Neural cell (in vitro differentiated cells): ENCODE data around the gene PLA2G5. TPM values are rescaled to one million over a fixed set of nuclear protein-coding genes. Genes with fewer than 3 reads are reported as not detected.
"Not testable (repeated sequence)": the region's sequence is repeated elsewhere in the genome, so short reads cannot be mapped to it uniquely, and the experiment has no call there.

Experiments
- H2AFZ ChIP-seq: fragments of 200-600, 300-800 bp; sonication (generic), shearing (Covaris generic); 2 replicates; pipeline ENCODE4 v1.6.0; 2014; ENCODE audit warnings: low read depth, mild to moderate bottlenecking, antibody characterized with exemption, low read length, moderate library complexity
- H3F3A ChIP-seq: fragments of 200-600 bp; shearing (Covaris generic); 2 replicates; pipeline ENCODE4 v1.6.1; 2016; ENCODE audit warnings: mild to moderate bottlenecking, moderate library complexity, mixed read lengths, antibody characterized with exemption, low read length; ENCODE audit not compliant: insufficient read depth, poor library complexity, severe bottlenecking
- H3K27ac ChIP-seq: fragments of 200-600, 300-800 bp; sonication (generic), shearing (Covaris generic); 2 replicates; pipeline ENCODE4 v1.5.1; 2014; ENCODE audit warnings: mild to moderate bottlenecking, low read length, moderate library complexity
- H3K27me3 ChIP-seq: fragments of 300-800, 200-600 bp; sonication (generic), shearing (Covaris generic); 2 replicates; pipeline ENCODE4 v1.6.0; 2014; ENCODE audit warnings: mild to moderate bottlenecking, low read depth, low read length, moderate library complexity; ENCODE audit not compliant: insufficient read depth
- H3K36me3 ChIP-seq: fragments of 300-800, 200-600 bp; sonication (generic), shearing (Covaris generic); 2 replicates; pipeline ENCODE4 v1.5.1; 2014; ENCODE audit warnings: mild to moderate bottlenecking, antibody characterized with exemption, low read length, moderate library complexity; ENCODE audit not compliant: insufficient read depth
- H3K4me2 ChIP-seq: fragments of 300-800, 200-600 bp; sonication (generic), shearing (Covaris generic); 2 replicates; pipeline ENCODE4 v1.6.0; 2014; ENCODE audit warnings: mild to moderate bottlenecking, low read length
- H3K4me3 ChIP-seq: fragments of 300-800, 200-600 bp; sonication (generic), shearing (Covaris generic); 2 replicates; pipeline ENCODE4 v1.5.1; 2014; ENCODE audit warnings: mild to moderate bottlenecking, low read length, moderate library complexity
- H3K79me2 ChIP-seq: fragments of 200-600 bp; shearing (Covaris generic); replicated peaks from 2 replicates; pipeline ENCODE4 v1.6.0; 2014; ENCODE audit warnings: mild to moderate bottlenecking, low read length, moderate library complexity; ENCODE audit not compliant: insufficient read depth
- H3K9ac ChIP-seq: fragments of 300-800, 200-600 bp; sonication (generic), shearing (Covaris generic); 2 replicates; pipeline ENCODE4 v1.6.1; 2016; ENCODE audit warnings: mild to moderate bottlenecking, low read length, mixed read lengths
- H3K9me2 ChIP-seq: fragments of 200-600 bp; shearing (Covaris generic); 2 replicates; pipeline ENCODE4 v1.6.1; 2016; ENCODE audit warnings: mild to moderate bottlenecking, low read length, mixed read lengths; ENCODE audit not compliant: insufficient read depth
- H3K9me3 ChIP-seq: fragments of 200-600, 300-800 bp; sonication (generic), shearing (Covaris generic); 2 replicates; pipeline ENCODE4 v1.6.1; 2016; ENCODE audit warnings: mild to moderate bottlenecking, mixed run types, low read length, moderate library complexity, mixed read lengths
- H4K20me1 ChIP-seq: fragments of 200-600 bp; shearing (Covaris generic); 2 replicates; pipeline ENCODE4 v1.6.1; 2016; ENCODE audit warnings: mild to moderate bottlenecking, mixed run types; ENCODE audit not compliant: insufficient read depth
- EP300 ChIP-seq: fragments of 450-650 bp; conservative IDR thresholded peaks from 2 replicates; pipeline ENCODE4 v1.6.1; 2014; ENCODE audit warnings: antibody characterized with exemption, mild to moderate bottlenecking, moderate library complexity; ENCODE audit not compliant: poor library complexity, severe bottlenecking
- EZH2 ChIP-seq: fragments of 200-600, 300-800 bp; shearing (Covaris generic), sonication (generic); IDR thresholded peaks from 2 replicates; pipeline ENCODE4 v1.6.1; 2014; ENCODE audit warnings: antibody characterized with exemption, low read length, borderline replicate concordance, mild to moderate bottlenecking; ENCODE audit not compliant: insufficient read depth, poor library complexity, severe bottlenecking
- MXI1 ChIP-seq: fragments of 450-650 bp; conservative IDR thresholded peaks from 2 replicates; pipeline ENCODE4 v1.6.1; 2014; ENCODE audit warnings: antibody characterized with exemption, mild to moderate bottlenecking; ENCODE audit not compliant: poor library complexity, severe bottlenecking
- POLR2AphosphoS5 ChIP-seq: IDR thresholded peaks from 2 replicates; pipeline ENCODE4 v1.6.1; 2012
- RAD21 ChIP-seq: fragments of 450-650 bp; conservative IDR thresholded peaks from 2 replicates; pipeline ENCODE4 v1.6.1; 2014; ENCODE audit warnings: antibody characterized with exemption, mild to moderate bottlenecking, moderate library complexity
- SMC3 ChIP-seq: fragments of 450-650 bp; conservative IDR thresholded peaks from 2 replicates; pipeline ENCODE4 v1.6.1; 2014; ENCODE audit warnings: antibody characterized with exemption, mild to moderate bottlenecking, moderate library complexity; ENCODE audit not compliant: poor library complexity
- TAF1 ChIP-seq: IDR thresholded peaks from 2 replicates; pipeline ENCODE4 v1.6.1; 2012; ENCODE audit warnings: low read depth
- polyA plus RNA-seq: library from polyadenylated mRNA; depleted of rRNA; stranded (reverse); fragments of >200 nt; gene quantifications from 2 replicates; pipeline ENCODE4 v1.2.3, GENCODE V29; 2014
- TF ChIP-seq, protein P1 (sequence below): fragments of 450-650 bp; IDR thresholded peaks from 2 replicates; pipeline ENCODE4 v1.5.1; 2014; ENCODE audit warnings: antibody characterized with exemption, mild to moderate bottlenecking, moderate library complexity; ENCODE audit not compliant: poor library complexity, severe bottlenecking
- TF ChIP-seq, protein P2 (sequence below): IDR thresholded peaks from 2 replicates; pipeline ENCODE4 v1.6.1; 2012; ENCODE audit warnings: borderline replicate concordance

PLA2G5 gene
- polyA plus RNA-seq, 1 donor from 2014 or later: not detected

DNA sequence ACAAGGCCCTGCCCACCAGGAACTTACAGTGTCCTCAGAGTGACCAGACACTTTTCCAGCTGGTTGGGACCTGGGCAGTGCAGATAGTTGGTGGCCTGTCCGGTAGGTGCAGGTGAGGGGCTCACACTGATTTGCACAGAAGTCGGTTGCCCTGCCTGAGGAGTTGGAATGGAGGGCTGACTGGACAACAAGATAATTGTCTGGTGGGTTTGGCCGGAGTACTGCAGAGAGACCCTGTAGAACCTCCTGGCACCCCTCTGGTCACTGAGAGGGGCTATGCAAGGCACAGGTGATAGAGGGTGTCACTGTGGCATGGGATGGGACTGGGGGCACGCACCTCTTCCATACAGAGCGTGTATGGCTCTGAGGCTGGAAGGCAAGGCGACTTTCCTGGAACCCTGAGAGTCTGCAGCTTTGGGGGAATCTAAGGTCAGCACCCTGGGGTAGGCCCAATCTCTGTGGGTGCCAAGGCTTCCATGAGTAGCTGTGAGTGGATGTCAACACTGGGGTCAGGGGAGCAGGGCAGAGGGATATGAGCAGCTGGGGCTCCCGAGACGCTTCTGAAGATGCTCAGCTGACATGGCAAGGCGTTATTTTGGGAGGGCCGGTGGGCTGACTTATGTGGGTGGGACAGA is 56.9 kb downstream of the PLA2G5 start:
- Histone ChIP-seq H3K27me3 (no peaks in the 10 kb centered on the region), H3K4me3 (no peak overlapping the region), H3K9ac (no peak overlapping the region), H4K20me1 (no peaks in the 10 kb centered on the region), H3K9me3 (no peaks in the 10 kb centered on the region), H3K9me2 (no peaks in the 10 kb centered on the region), H3K79me2 (no peaks in the 10 kb centered on the region), H3K4me2 (no peak overlapping the region), H3K36me3 (no peaks in the 10 kb centered on the region), H3F3A (no peaks in the 10 kb centered on the region), H3K27ac (no peak overlapping the region), H2AFZ (no peak overlapping the region)
- TF ChIP-seq EP300: no peak
- TF ChIP-seq POLR2AphosphoS5: no peak
- no peak for TF ChIP-seq TAF1
- TF ChIP-seq, protein P1, sequence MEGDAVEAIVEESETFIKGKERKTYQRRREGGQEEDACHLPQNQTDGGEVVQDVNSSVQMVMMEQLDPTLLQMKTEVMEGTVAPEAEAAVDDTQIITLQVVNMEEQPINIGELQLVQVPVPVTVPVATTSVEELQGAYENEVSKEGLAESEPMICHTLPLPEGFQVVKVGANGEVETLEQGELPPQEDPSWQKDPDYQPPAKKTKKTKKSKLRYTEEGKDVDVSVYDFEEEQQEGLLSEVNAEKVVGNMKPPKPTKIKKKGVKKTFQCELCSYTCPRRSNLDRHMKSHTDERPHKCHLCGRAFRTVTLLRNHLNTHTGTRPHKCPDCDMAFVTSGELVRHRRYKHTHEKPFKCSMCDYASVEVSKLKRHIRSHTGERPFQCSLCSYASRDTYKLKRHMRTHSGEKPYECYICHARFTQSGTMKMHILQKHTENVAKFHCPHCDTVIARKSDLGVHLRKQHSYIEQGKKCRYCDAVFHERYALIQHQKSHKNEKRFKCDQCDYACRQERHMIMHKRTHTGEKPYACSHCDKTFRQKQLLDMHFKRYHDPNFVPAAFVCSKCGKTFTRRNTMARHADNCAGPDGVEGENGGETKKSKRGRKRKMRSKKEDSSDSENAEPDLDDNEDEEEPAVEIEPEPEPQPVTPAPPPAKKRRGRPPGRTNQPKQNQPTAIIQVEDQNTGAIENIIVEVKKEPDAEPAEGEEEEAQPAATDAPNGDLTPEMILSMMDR: no peak
- no peak for TF ChIP-seq SMC3
- no peak for TF ChIP-seq MXI1
- TF ChIP-seq, protein P2, sequence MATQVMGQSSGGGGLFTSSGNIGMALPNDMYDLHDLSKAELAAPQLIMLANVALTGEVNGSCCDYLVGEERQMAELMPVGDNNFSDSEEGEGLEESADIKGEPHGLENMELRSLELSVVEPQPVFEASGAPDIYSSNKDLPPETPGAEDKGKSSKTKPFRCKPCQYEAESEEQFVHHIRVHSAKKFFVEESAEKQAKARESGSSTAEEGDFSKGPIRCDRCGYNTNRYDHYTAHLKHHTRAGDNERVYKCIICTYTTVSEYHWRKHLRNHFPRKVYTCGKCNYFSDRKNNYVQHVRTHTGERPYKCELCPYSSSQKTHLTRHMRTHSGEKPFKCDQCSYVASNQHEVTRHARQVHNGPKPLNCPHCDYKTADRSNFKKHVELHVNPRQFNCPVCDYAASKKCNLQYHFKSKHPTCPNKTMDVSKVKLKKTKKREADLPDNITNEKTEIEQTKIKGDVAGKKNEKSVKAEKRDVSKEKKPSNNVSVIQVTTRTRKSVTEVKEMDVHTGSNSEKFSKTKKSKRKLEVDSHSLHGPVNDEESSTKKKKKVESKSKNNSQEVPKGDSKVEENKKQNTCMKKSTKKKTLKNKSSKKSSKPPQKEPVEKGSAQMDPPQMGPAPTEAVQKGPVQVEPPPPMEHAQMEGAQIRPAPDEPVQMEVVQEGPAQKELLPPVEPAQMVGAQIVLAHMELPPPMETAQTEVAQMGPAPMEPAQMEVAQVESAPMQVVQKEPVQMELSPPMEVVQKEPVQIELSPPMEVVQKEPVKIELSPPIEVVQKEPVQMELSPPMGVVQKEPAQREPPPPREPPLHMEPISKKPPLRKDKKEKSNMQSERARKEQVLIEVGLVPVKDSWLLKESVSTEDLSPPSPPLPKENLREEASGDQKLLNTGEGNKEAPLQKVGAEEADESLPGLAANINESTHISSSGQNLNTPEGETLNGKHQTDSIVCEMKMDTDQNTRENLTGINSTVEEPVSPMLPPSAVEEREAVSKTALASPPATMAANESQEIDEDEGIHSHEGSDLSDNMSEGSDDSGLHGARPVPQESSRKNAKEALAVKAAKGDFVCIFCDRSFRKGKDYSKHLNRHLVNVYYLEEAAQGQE: no peak
- no peak for TF ChIP-seq EZH2

DNA sequence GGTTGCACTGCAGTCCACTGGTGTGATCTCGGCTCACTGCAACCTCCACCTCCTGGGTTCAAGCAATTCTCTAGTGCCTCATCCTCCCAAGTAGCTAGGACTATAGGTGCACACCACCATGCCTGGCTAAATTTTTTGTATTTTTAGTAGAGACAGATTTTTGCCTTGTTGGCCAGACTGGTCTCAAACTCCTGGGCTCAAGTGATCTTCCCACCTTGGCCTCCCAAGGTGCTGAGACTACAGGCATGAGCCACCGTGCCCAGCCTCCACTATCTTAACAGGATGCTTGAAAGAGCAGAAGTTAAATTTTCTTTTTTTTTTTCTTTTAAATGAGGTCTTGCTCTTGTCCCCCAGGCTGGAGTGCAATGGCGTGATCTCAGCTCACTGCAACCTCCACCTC is 60.5 kb downstream of the PLA2G5 start:
- not testable (repeated sequence) for H3K4me2 ChIP-seq, H3K79me2 ChIP-seq, H3K9me2 ChIP-seq, H3K27me3 ChIP-seq, H3K27ac ChIP-seq, H3K4me3 ChIP-seq, H3K36me3 ChIP-seq, H3F3A ChIP-seq, H4K20me1 ChIP-seq, H3K9ac ChIP-seq, H2AFZ ChIP-seq, H3K9me3 ChIP-seq

DNA sequence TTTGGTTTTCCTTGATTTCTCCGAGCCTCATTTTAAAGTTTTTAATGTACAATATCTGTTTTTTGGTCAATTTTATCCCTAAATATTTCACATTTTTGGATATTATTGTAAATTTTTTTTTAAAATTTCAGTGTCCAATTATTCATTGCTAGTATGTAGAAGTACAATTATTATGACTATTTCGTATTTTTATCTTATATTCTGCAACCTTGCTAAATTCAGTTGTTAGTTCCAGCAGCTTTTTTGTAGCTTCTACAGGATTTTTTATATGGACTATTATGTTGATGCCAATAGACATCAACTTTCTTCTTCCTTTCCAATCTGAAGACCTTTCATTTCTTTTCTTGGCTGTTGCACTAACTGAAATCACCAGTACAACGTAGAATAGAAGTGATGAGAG is 65.0 kb downstream of the PLA2G5 start:
- no peaks in the 10 kb centered on the region for H3K9me2 ChIP-seq
- no peaks in the 10 kb centered on the region for H4K20me1 ChIP-seq
- H2AFZ ChIP-seq: no peak overlapping the region
- H3K4me3 ChIP-seq: no peak overlapping the region
- no peaks in the 10 kb centered on the region for H3K79me2 ChIP-seq
- H3K4me2 ChIP-seq: no peak overlapping the region
- no peak overlapping the region for H3K27ac ChIP-seq
- H3K36me3 ChIP-seq: no peaks in the 10 kb centered on the region
- TF ChIP-seq RAD21 (no peak), SMC3 (no peak), MXI1 (no peak), POLR2AphosphoS5 (no peak), EP300 (no peak), TAF1 (no peak), EZH2 (no peak)
- TF ChIP-seq, protein P1: no peak
- TF ChIP-seq, protein P2: no peak
- H3K9me3 ChIP-seq: no peaks in the 10 kb centered on the region
- H3K27me3 ChIP-seq: no peaks in the 10 kb centered on the region
- no peak overlapping the region for H3K9ac ChIP-seq
- no peaks in the 10 kb centered on the region for H3F3A ChIP-seq
